ENCODE results near the gene LAPTM4A. TPM values are rescaled to one million over a fixed set of nuclear protein-coding genes. Genes with fewer than 3 reads are reported as not detected.

Gene LAPTM4A
- total and polyA plus RNA-seq, 10 of the 15 experiments (the other 5 are each of a cell fraction or from before 2014, with no cell fraction given): 17.8 to 107 (median 45.8) TPM

- TF ChIP-seq EGR1 (IDR thresholded peaks at IDR 0.05; ENCODE audit: borderline replicate concordance in 1 of 2, low read depth in 2 of 2, low read length in 2 of 2) (no peak), ATF2 (IDR thresholded peaks at IDR 0.05; ENCODE audit: low read length) (no peak), RUNX3 (IDR thresholded peaks at IDR 0.05; ENCODE audit: low read length) (no peak)
These were observed 40.9 kb upstream of the LAPTM4A start (continued) for GRCh38 chr2:20092226-20092900.

GRCh38 chr2:20091305-20091991 is 40.0 kb upstream of the LAPTM4A start:
- DNase-seq (ENCODE audit: low read depth, low spot score) (no peak), FAIRE-seq (no peak), ATAC-seq (no peak)
- ChIA-PET POLR2A (no interaction called here), SMC1A (ENCODE audit: uncharacterized antibody, unreplicated experiment) (no interaction called here), RAD21 (ENCODE audit: unreplicated experiment) (interaction anchor here (1.3 kb wide), 1 partner anchor 76 kb away, joined by 5 read pairs; no protein-coding TSS in a partner anchor), CTCF (interaction anchor here (0.6 to 1.7 kb wide), 5 partner anchors 30 to 386 kb away, joined by 3 to 4 read pairs (median 3); no protein-coding TSS in a partner anchor)
- H4K20me1 ChIP-seq (ENCODE audit: control insufficient read depth, insufficient read depth): no peaks in the 10 kb centered on the region
- intact Hi-C loops (cut with micrococcal nuclease; ENCODE audit: unreplicated experiment) (no loop called here), in situ Hi-C loops (cut with MboI) (loop anchor here (5.0 to 10.0 kb wide), 2 partner anchors 77 to 129 kb away; partner anchors contain the start of gene MATN3)
- no peak overlapping the region for H3K9ac ChIP-seq (ENCODE audit: control insufficient read depth, insufficient read depth, low read length)
- H3K36me3 ChIP-seq (ENCODE audit: control insufficient read depth in 2 of 2, insufficient read depth in 2 of 2, low read length in 1 of 2): no peaks in the 10 kb centered on the region
- no peaks in the 10 kb centered on the region for H3K4me1 ChIP-seq (ENCODE audit: control insufficient read depth, insufficient read depth, low read length)
- no peak overlapping the region for H3K4me2 ChIP-seq (ENCODE audit: control insufficient read depth, insufficient read depth)
- 41% methylated on average over 11 of the region's 11 CpGs for WGBS (ENCODE audit: insufficient coverage, insufficient replicate concordance, low lambda C conversion rate, missing lambda C conversion rate)
- no TSS peak for BruUV-seq (replicated peaks)
- H2AFZ ChIP-seq (ENCODE audit: control insufficient read depth, low read depth, low read length): no peak overlapping the region
- no peaks in the 10 kb centered on the region for H3K79me2 ChIP-seq (ENCODE audit: control insufficient read depth, insufficient read depth, low read length)
- no peak overlapping the region for H3K4me3 ChIP-seq
- no peaks in the 10 kb centered on the region; a peak in 1 of 4 replicates for H3K27me3 ChIP-seq (replicated peaks in 1 of 2; ENCODE audit: control insufficient read depth in 2 of 2, insufficient read depth in 2 of 2, low read length in 1 of 2)
- no peak overlapping the region for H3K27ac ChIP-seq (ENCODE audit: control insufficient read depth, insufficient read depth)
- no peaks in the 10 kb centered on the region for H3K9me3 ChIP-seq (replicated peaks; ENCODE audit: control insufficient read depth, insufficient read depth, low read length)
- TF ChIP-seq RCOR1 (conservative IDR thresholded peaks at IDR 0.05; ENCODE audit: low read depth, low read length): no peak
- no peak for TF ChIP-seq HSF1 (IDR thresholded peaks at IDR 0.05; ENCODE audit: low read depth, low read length)
- TF ChIP-seq CBX3 (IDR thresholded peaks at IDR 0.05; ENCODE audit: borderline replicate concordance, low read depth): no peak
- no peak for TF ChIP-seq CBX5 (IDR thresholded peaks at IDR 0.05; ENCODE audit: low read depth)
- TF ChIP-seq ZNF24 (IDR thresholded peaks at IDR 0.05): no peak
- no peak for TF ChIP-seq CBFB (IDR thresholded peaks at IDR 0.05; ENCODE audit: low read depth)
- TF ChIP-seq MYB (IDR thresholded peaks at IDR 0.05; ENCODE audit: borderline replicate concordance, low read depth, low read length): no peak
- no peak for TF ChIP-seq TBL1XR1 (IDR thresholded peaks at IDR 0.05; ENCODE audit: low read depth, low read length)
- no peak for TF ChIP-seq MEF2A (IDR thresholded peaks at IDR 0.05; ENCODE audit: insufficient read depth, low read depth, low read length)
- TF ChIP-seq, protein P1, sequence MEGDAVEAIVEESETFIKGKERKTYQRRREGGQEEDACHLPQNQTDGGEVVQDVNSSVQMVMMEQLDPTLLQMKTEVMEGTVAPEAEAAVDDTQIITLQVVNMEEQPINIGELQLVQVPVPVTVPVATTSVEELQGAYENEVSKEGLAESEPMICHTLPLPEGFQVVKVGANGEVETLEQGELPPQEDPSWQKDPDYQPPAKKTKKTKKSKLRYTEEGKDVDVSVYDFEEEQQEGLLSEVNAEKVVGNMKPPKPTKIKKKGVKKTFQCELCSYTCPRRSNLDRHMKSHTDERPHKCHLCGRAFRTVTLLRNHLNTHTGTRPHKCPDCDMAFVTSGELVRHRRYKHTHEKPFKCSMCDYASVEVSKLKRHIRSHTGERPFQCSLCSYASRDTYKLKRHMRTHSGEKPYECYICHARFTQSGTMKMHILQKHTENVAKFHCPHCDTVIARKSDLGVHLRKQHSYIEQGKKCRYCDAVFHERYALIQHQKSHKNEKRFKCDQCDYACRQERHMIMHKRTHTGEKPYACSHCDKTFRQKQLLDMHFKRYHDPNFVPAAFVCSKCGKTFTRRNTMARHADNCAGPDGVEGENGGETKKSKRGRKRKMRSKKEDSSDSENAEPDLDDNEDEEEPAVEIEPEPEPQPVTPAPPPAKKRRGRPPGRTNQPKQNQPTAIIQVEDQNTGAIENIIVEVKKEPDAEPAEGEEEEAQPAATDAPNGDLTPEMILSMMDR (IDR thresholded peaks at IDR 0.05 in 2 of 3, conservative IDR thresholded peaks at IDR 0.05 in 1 of 3; ENCODE audit: control insufficient read depth in 2 of 3, extremely low read depth in 1 of 3, insufficient read depth in 1 of 3, low read depth in 3 of 3, low read length in 3 of 3): no peak
- no peak for TF ChIP-seq BRCA1 (IDR thresholded peaks at IDR 0.05; ENCODE audit: low read depth, low read length)
- TF ChIP-seq TCF3 (IDR thresholded peaks at IDR 0.05; ENCODE audit: borderline replicate concordance, insufficient read depth, low read depth, low read length): no peak
